ENCODE data around the gene SOWAHA.

DNA sequence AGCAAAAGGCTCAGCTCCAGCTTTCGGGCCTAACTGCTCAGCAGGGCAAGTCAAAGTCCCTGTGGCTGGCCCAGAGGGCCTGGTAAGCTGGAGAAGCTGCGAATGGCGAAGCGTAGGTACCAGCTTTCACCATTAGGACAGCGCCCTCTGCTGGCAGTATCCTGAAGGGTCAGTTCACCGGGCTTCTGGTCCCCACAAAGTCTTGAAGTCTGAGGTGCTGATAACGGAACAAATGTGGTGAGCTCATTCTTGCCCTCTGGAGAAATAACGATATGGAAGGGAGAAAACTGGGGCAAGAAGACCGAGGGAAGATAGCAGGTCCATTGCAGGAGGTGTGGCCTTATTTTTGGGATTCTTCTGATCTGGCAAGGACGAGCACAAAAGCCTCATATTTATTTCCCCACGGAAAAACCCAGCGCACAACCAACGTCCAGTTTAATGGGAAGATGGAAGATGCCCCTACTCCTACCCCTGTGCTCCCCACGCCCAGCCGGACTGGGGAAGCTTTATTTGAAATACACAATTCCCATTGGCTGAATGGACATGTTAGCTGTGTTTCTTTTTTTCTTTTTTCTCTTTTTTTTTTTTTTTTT is 7.2 kb downstream of the SOWAHA start:
- TF ChIP-seq EZH2 (IDR thresholded peaks at IDR 0.05; ENCODE audit: insufficient read depth, poor library complexity, severe bottlenecking) (no peak), EZH2phosphoT487 (IDR thresholded peaks at IDR 0.05; ENCODE audit: insufficient read depth, low read depth) (no peak)

All from GM23248 (cell line).